Heart left ventricle (tissue), 13 donors: ENCODE data around the gene SLC38A2.

Experiments used
- CTCF ChIP-seq, 12 donors: fragments of 200-600 bp; sonication (generic) in 4 of 12; IDR thresholded peaks; one replicate each; pipeline versions ENCODE4 v1.5.0 to v1.8.0; 2018 to 2022; ENCODE audit warnings: antibody characterized with exemption in 12 of 12, mild to moderate bottlenecking in 5 of 12
- POLR2A ChIP-seq, 2 donors: fragments of 450-650 bp; IDR thresholded peaks; one replicate each; pipeline ENCODE4 v1.6.1; 2017; ENCODE audit warnings: antibody characterized with exemption in 2 of 2, mild to moderate bottlenecking in 2 of 2, moderate library complexity in 2 of 2
- donor health status: ischemic (EF 13 %, LVEDD 7.1; RV severe dilation, severe dysfunction).
- donor health status: DM: no; HTN: yes; CAD: no.
- donor health status: DM: no; HTN: no; CAD: no.
- donor health status: ischemic (EF 25% LVEDD 6.9; RV normal size, moderate dysfunction).
- donor health status: ischemic (EF 25% LVEDD 5.7; RV mildly dilated, moderate dysfunction).
- donor health status: ischemic (EF 35%, LVEDD 5.7; RV mildly dilated, moderate dysfunction).
- donor health status: nonischemic (EF 11% LVEDD 7.7; RV severe dilation, severe dysfunction).
- donor health status: DM: yes; HTN: yes; CAD: no.
- donor health status: PGD.
- donor health status: ischemic (EF 29% LVEDD 5.4; RV normal size, mild dysfunction).
- donor health status: nonischemic (EF 23%, LVEDD 6.1; RV moderate dilation, normal function).

DNA sequence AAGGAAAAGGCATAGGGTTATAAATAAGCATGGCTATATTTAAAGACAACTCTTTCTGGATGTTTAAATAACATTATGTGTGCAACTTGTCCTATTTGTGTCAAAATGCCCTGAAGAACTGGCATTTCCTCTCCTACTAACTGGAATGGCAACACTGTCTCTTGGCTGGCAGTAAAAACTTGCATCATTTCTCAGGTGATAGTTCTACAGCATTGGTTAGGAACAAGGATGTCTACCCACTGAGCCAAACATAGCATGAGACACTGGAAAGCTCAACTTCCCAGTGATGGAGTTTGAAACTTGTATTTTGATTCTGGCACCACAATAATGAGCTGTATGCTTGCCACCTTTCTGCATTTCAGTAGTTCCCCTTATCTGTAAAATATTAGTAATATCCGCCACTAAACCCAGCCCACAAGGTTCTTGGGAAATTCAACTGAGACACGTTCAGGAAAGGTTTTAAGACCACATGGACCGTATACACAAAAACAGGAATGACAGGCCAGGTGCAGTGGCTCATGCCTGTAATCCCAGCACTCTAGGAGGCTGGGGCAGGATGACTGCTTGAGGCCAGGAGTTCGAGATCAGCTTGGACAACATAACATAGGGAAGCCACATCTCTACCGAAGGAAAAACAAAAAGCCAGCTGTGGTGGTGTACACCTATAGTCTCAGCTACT is 5.1 kb downstream of the SLC38A2 start:
- no peak for TF ChIP-seq CTCF (IDR thresholded peaks at IDR 0.05)
- no peak for TF ChIP-seq POLR2A (IDR thresholded peaks at IDR 0.05)
